GM23338 (cell line): ENCODE results near the gene KRTAP20-2. TPM values are rescaled to one million over a fixed set of nuclear protein-coding genes. Genes with fewer than 3 reads are reported as not detected.

Experiments
- ATAC-seq: fragments of 200-7000 bp; cut with Tn5 transposase; 3 replicates; pipeline ENCODE4 v1.9.1; 2020
- DNase-seq: peaks from one replicate; pipeline ENCODE4 v3.0.0-alpha.2; 2015; ENCODE audit warnings: low spot score
- H2AFZ ChIP-seq: fragments of 200-600 bp; sonication (generic); 2 replicates; pipeline ENCODE4 v1.8.0; 2016; ENCODE audit warnings: antibody characterized with exemption, mild to moderate bottlenecking, moderate library complexity
- H3F3A ChIP-seq: fragments of 200-600 bp; sonication (generic); replicated peaks from 2 replicates; pipeline ENCODE4 v1.8.0; 2017; ENCODE audit warnings: antibody characterized with exemption, mixed run types, low read depth
- H3K27ac ChIP-seq: fragments of 200-600 bp; sonication (generic); 2 replicates; pipeline ENCODE4 v1.6.1; 2016; ENCODE audit warnings: low read depth
- H3K27me3 ChIP-seq: fragments of 200-600 bp; sonication (generic); 2 replicates; pipeline ENCODE4 v1.8.0; 2016; ENCODE audit warnings: mild to moderate bottlenecking, mixed run types, moderate library complexity; ENCODE audit not compliant: insufficient read depth
- H3K36me3 ChIP-seq: fragments of 200-600 bp; sonication (generic); 2 replicates; pipeline ENCODE4 v1.8.0; 2016; ENCODE audit warnings: mild to moderate bottlenecking; ENCODE audit not compliant: insufficient read depth
- H3K4me1 ChIP-seq: fragments of 200-600 bp; sonication (generic); 2 replicates; pipeline ENCODE4 v1.8.0; 2016; ENCODE audit warnings: mild to moderate bottlenecking, moderate library complexity; ENCODE audit not compliant: insufficient read depth
- H3K4me2 ChIP-seq: fragments of 200-600 bp; sonication (generic); 2 replicates; pipeline ENCODE4 v1.7.1; 2017; ENCODE audit warnings: mixed run types
- H3K4me3 ChIP-seq: fragments of 200-600 bp; sonication (generic); 2 replicates; pipeline ENCODE4 v1.6.1; 2016; ENCODE audit warnings: mixed run types
- H3K79me2 ChIP-seq: fragments of 200-600 bp; sonication (generic); replicated peaks from 2 replicates; pipeline ENCODE4 v1.8.0; 2017; ENCODE audit warnings: mild to moderate bottlenecking; ENCODE audit not compliant: insufficient read depth
- H3K9me2 ChIP-seq: fragments of 200-600 bp; sonication (generic); 2 replicates; pipeline ENCODE4 v1.8.0; 2017; ENCODE audit not compliant: insufficient read depth
- H4K20me1 ChIP-seq: fragments of 200-600 bp; sonication (generic); replicated peaks from 2 replicates; pipeline ENCODE4 v1.8.0; 2017; ENCODE audit warnings: mild to moderate bottlenecking; ENCODE audit not compliant: insufficient read depth
- H3K27ac Mint-ChIP-seq: 2 replicates; pipeline ENCODE4 v1.8.0; 2020; ENCODE audit warnings: inconsistent platforms, mild to moderate bottlenecking, moderate library complexity, mixed read lengths
- H3K27me3 Mint-ChIP-seq: 3 replicates; pipeline ENCODE4 v1.8.0; 2022; ENCODE audit warnings: low read depth, mild to moderate bottlenecking, moderate library complexity, mixed read lengths, inconsistent platforms; ENCODE audit not compliant: insufficient read depth, poor library complexity
- H3K36me3 Mint-ChIP-seq: 3 replicates; pipeline ENCODE4 v1.8.0; 2021; ENCODE audit warnings: low read depth, mild to moderate bottlenecking, inconsistent platforms, moderate library complexity, mixed read lengths
- H3K4me1 Mint-ChIP-seq: 3 replicates; pipeline ENCODE4 v1.8.0; 2020; ENCODE audit warnings: mild to moderate bottlenecking, inconsistent platforms, mixed read lengths
- H3K4me3 Mint-ChIP-seq: 3 replicates; pipeline ENCODE4 v1.8.0; 2021; ENCODE audit warnings: moderate library complexity, mild to moderate bottlenecking, inconsistent platforms, mixed read lengths
- H3K9me3 Mint-ChIP-seq: 3 replicates; pipeline ENCODE4 v1.8.0; 2020; ENCODE audit warnings: moderate library complexity, mild to moderate bottlenecking, inconsistent platforms, mixed read lengths
- CTCF ChIP-seq, 2 experiments: fragments of 200-600 bp in 1 of 2; sonication (generic) in 1 of 2; conservative IDR thresholded peaks; 2 replicates each; pipeline versions ENCODE4 v1.5.1 to v1.6.1; 2016 to 2017; ENCODE audit warnings: antibody characterized with exemption in 2 of 2, low read depth in 2 of 2, mild to moderate bottlenecking in 2 of 2, moderate library complexity in 1 of 2
- ETS1 ChIP-seq: IDR thresholded peaks from 2 replicates; pipeline ENCODE4 v1.6.1; 2016; ENCODE audit warnings: antibody characterized with exemption
- EZH2 ChIP-seq: fragments of 200-600 bp; sonication (generic); IDR thresholded peaks from one replicate; pipeline ENCODE4 v1.8.0; 2017; ENCODE audit warnings: antibody characterized with exemption, mild to moderate bottlenecking, low read depth; ENCODE audit not compliant: unreplicated experiment
- JUNB ChIP-seq: IDR thresholded peaks from one replicate; pipeline ENCODE4 v1.6.1; 2016; ENCODE audit warnings: antibody characterized with exemption; ENCODE audit not compliant: unreplicated experiment
- POLR2AphosphoS5 ChIP-seq: IDR thresholded peaks from 2 replicates; pipeline ENCODE4 v1.6.1; 2016; ENCODE audit warnings: antibody characterized with exemption, low read depth
- REST ChIP-seq: IDR thresholded peaks from one replicate; pipeline ENCODE4 v1.6.1; 2018; ENCODE audit warnings: antibody characterized with exemption; ENCODE audit not compliant: unreplicated experiment
- STAT1 ChIP-seq: IDR thresholded peaks from one replicate; pipeline ENCODE4 v1.6.1; 2016; ENCODE audit warnings: antibody characterized with exemption; ENCODE audit not compliant: unreplicated experiment
- ZNF114 ChIP-seq: fragments of 250-450 bp; sonication (Bioruptor Pico); IDR thresholded peaks from 2 replicates; pipeline ENCODE4 v1.5.0; 2020; ENCODE audit warnings: mild to moderate bottlenecking, moderate library complexity
- polyA plus RNA-seq: library from polyadenylated mRNA; unstranded; fragments of >200 nt; fragmentation: Nextera tagmentation; extraction: Ambion mirVana; gene quantifications from 2 replicates; pipeline ENCODE4 v1.2.1, GENCODE V29; 2016
- total RNA-seq: library from RNA; depleted of rRNA; stranded (reverse); fragments of >200 nt; shearing (Covaris generic); gene quantifications from 2 replicates; pipeline ENCODE4 v1.2.3, GENCODE V29; 2014

KRTAP20-2 gene
- total and polyA plus RNA-seq, 2 experiments from 2014 or later: not detected

- DNase-seq (peak; percentile 9), ATAC-seq (no peak)
- no peak overlapping the region for H3K4me3 ChIP-seq
- H3K4me2 ChIP-seq: peak overlapping the region; percentile 18; the same call in 1 of the 2 replicates
- H3K27ac ChIP-seq: no peak overlapping the region
- H4K20me1 ChIP-seq: no peaks in the 10 kb centered on the region
- TF ChIP-seq ZNF114 (CRISPR knock-in tag) (no peak), EZH2 (no peak), JUNB (no peak), CTCF (conservative IDR thresholded peaks at IDR 0.05; ENCODE audit: low read depth in 2 of 2) (no peak)
- H3K36me3 Mint-ChIP-seq: 0 out of 3 replicates have a peak, but pooled peaks cover 5% of the 10 kb centered on the region
- no peaks in the 10 kb centered on the region for H3F3A ChIP-seq
- H3K4me1 ChIP-seq: no peaks in the 10 kb centered on the region; the same call in 1 of the 2 replicates
- H3K27me3 Mint-ChIP-seq: no peaks in the 10 kb centered on the region
- H3K9me3 Mint-ChIP-seq: peaks cover 16% of the 10 kb centered on the region
- no peak overlapping the region for H3K27ac Mint-ChIP-seq
- no peaks in the 10 kb centered on the region for H3K27me3 ChIP-seq
- H3K9me2 ChIP-seq: peaks cover 13% of the 10 kb centered on the region; the same call in 1 of the 2 replicates
- H3K36me3 ChIP-seq: no peaks in the 10 kb centered on the region
- peak overlapping the region; percentile 73 for H2AFZ ChIP-seq
- H3K79me2 ChIP-seq: no peaks in the 10 kb centered on the region
- no peaks in the 10 kb centered on the region; the same call in 2 of the 3 replicates for H3K4me1 Mint-ChIP-seq
- H3K4me3 Mint-ChIP-seq: no peak overlapping the region
Observed at GRCh38 chr21:30625449-30626165, 9.4 kb upstream of the KRTAP20-2 start.

- H4K20me1 ChIP-seq: no peaks in the 10 kb centered on the region
- no peaks in the 10 kb centered on the region for H3K79me2 ChIP-seq
- no peak overlapping the region for H3K27ac ChIP-seq
- Mint-ChIP-seq H3K27ac (no peak overlapping the region), H3K36me3 (0 out of 3 replicates have a peak, but pooled peaks cover 5% of the 10 kb centered on the region), H3K4me1 (no peaks in the 10 kb centered on the region; the same call in 2 of the 3 replicates), H3K4me3 (no peak overlapping the region), H3K27me3 (peaks cover 2% of the 10 kb centered on the region), H3K9me3 (peaks cover 16% of the 10 kb centered on the region)
- H3K4me3 ChIP-seq: no peak overlapping the region
- peaks cover 13% of the 10 kb centered on the region for H3K9me2 ChIP-seq
- ATAC-seq (no peak), DNase-seq (no peak)
- H2AFZ ChIP-seq: no peak overlapping the region
- H3K4me1 ChIP-seq: no peaks in the 10 kb centered on the region; the same call in 1 of the 2 replicates
- H3K36me3 ChIP-seq: no peaks in the 10 kb centered on the region
- no peaks in the 10 kb centered on the region for H3K27me3 ChIP-seq
- no peaks in the 10 kb centered on the region for H3F3A ChIP-seq
- H3K4me2 ChIP-seq: no peak overlapping the region
- TF ChIP-seq CTCF (conservative IDR thresholded peaks at IDR 0.05; ENCODE audit: low read depth in 2 of 2) (no peak), STAT1 (no peak), REST (peak; percentile 26), EZH2 (no peak), ETS1 (no peak), POLR2AphosphoS5 (no peak)
Observed at GRCh38 chr21:30628109-30628508, 6.9 kb upstream of the KRTAP20-2 start.
